IPS-18a (cell line): Measurements from ENCODE around the gene GRAMD2A.

ENCODE experiments used
- H3K27ac ChIP-seq: one replicate; pipeline ENCODE4 v1.5.1; 2013; ENCODE audit warnings: low read length
- H3K27me3 ChIP-seq: one replicate; pipeline ENCODE4 v1.6.1; 2013; ENCODE audit warnings: mild to moderate bottlenecking, low read length; ENCODE audit not compliant: control insufficient read depth, insufficient read depth
- H3K36me3 ChIP-seq: one replicate; pipeline ENCODE4 v1.6.1; 2013; ENCODE audit warnings: low read depth, low read length; ENCODE audit not compliant: control insufficient read depth
- H3K4me1 ChIP-seq: one replicate; pipeline ENCODE4 v1.6.1; 2013; ENCODE audit warnings: low read depth, low read length; ENCODE audit not compliant: control insufficient read depth
- H3K4me3 ChIP-seq: one replicate; pipeline ENCODE4 v1.5.1; 2013; ENCODE audit warnings: low read length
- H3K9ac ChIP-seq: one replicate; pipeline ENCODE4 v1.6.1; 2013; ENCODE audit warnings: mild to moderate bottlenecking, low read length, moderate library complexity
- H3K9me3 ChIP-seq: one replicate; pipeline ENCODE4 v1.6.1; 2013; ENCODE audit warnings: low read depth, low read length; ENCODE audit not compliant: control insufficient read depth

GRAMD2A gene

DNA sequence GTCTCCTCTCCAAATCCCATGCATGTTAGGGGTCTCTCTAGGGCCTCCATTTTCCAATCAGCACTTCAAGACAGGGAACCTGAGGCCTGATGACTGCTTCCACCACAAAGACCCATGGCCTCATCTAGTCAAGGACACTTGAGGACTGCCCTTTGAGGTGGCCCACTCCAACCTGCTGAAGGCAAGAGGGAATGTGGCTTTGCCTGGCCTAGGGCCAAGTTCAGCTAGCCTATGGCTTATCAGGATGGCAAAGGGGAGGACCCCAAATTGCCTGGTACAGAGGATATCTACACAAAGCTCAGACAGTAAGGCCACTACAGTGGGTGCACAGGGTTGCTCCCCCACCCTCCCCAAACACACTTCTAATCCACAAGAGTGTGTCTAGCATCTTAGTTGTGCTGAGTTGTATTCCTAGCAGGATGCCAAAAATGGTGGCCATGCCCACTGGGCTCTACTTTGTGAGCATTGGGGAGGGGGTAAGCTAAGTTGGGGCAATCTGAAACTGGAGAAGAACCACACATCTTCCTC is 10.0 kb upstream of the GRAMD2A start:
- Histone ChIP-seq H3K4me1 (no peaks in the 10 kb centered on the region), H3K27me3 (no peaks in the 10 kb centered on the region), H3K36me3 (peaks cover 95% of the 10 kb centered on the region), H3K9ac (no peak overlapping the region), H3K27ac (no peak overlapping the region), H3K9me3 (no peaks in the 10 kb centered on the region), H3K4me3 (no peak overlapping the region)

GRCh38 chr15:72206677-72207000 is 9.1 kb upstream of the GRAMD2A start:
- no peaks in the 10 kb centered on the region for H3K4me1 ChIP-seq
- H3K4me3 ChIP-seq, result no peak overlapping the region
- peaks cover 95% of the 10 kb centered on the region for H3K36me3 ChIP-seq
- no peaks in the 10 kb centered on the region for H3K9me3 ChIP-seq
- H3K9ac ChIP-seq, result no peak overlapping the region
- no peaks in the 10 kb centered on the region for H3K27me3 ChIP-seq
- H3K27ac ChIP-seq, result no peak overlapping the region

DNA sequence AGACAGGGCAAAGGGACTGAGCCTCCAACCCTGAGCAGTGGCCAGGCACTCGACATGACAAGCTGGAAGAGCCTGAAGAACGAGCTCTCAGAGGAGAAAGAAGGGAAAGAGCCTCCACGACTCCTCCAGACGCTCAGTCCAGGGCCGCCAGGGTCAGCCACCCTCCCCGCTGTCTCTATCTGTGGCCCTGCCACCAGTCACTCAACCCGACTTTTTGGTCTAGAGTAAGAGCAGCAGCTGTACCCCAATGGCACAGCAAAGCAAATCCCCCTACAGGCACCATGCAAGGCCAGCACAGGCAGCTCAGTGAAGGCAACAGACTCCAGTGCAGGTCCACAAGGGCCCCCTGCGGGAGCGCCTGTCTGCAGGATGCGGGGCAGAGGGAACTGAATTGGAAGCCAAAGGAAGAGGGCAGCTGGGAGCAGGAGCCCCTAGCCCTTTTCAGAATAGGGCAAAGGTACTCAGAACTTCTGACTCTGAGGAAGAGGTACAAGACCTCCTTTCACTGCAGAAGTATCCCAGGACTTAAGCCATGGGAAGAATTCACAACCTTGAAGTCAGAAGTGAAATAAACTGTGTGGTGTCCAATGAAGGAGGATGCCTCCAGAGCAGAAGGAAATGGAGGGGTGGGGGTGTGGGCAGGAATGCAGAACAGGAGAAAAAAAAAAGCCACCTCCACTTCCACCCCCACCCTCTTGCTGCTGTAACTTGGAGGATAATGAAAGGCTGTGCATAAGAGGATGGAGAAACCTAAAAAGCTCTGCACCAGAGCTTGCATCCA is 8.5 kb upstream of the GRAMD2A start:
- H3K27me3 ChIP-seq, result no peaks in the 10 kb centered on the region
- no peak overlapping the region for H3K4me3 ChIP-seq
- no peaks in the 10 kb centered on the region for H3K9me3 ChIP-seq
- no peak overlapping the region for H3K27ac ChIP-seq
- H3K9ac ChIP-seq, result no peak overlapping the region
- H3K4me1 ChIP-seq, result no peaks in the 10 kb centered on the region
- peaks cover 96% of the 10 kb centered on the region for H3K36me3 ChIP-seq

- Histone ChIP-seq H3K27me3 (no peaks in the 10 kb centered on the region), H3K27ac (no peak overlapping the region), H3K36me3 (peaks cover 98% of the 10 kb centered on the region), H3K4me3 (no peak overlapping the region), H3K9ac (no peak overlapping the region), H3K9me3 (no peaks in the 10 kb centered on the region), H3K4me1 (no peaks in the 10 kb centered on the region)
Observed at GRCh38 chr15:72205273-72205672, 7.7 kb upstream of the GRAMD2A start.

- Histone ChIP-seq H3K9ac (no peak overlapping the region), H3K36me3 (peaks cover 96% of the 10 kb centered on the region), H3K27me3 (peaks cover 3% of the 10 kb centered on the region), H3K4me1 (no peaks in the 10 kb centered on the region), H3K4me3 (no peak overlapping the region), H3K27ac (no peak overlapping the region), H3K9me3 (no peaks in the 10 kb centered on the region)
Observed at GRCh38 chr15:72203507-72203837, 5.9 kb upstream of the GRAMD2A start.

DNA sequence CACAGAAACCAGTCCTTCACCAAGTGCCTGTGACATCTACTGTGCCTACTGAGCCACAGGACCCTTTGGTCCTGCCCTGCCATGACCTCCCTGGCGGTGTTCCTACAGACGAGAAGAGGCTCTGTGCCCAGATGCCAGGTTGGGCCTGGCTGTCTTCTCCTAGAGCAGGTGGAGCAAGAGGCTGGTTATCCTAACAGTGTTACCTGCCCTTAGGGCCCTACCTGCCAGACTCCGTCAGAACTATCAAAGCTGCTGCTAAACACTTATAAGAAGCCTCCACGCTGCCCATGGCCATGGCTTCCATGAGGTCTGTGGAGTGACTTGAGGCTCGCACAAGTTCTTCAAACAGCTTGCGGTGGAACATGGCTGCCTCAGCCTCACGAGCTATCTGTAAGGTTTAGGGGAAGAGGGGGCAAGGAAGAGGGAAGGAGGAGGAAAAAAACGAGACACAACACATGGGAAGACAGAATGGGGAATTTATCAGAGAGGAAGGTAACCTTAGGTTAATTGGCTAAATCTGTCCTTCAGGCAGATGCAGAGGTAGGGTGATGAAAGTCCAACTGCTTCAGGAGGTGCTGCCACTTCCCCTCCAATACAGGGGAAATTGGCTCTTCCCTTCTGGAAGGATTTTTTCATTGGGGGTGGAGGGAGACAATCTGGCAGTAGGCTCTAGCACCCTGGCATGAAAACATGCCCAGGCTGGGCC is 5.4 kb upstream of the GRAMD2A start:
- H3K4me1 ChIP-seq, result no peaks in the 10 kb centered on the region
- no peak overlapping the region for H3K9ac ChIP-seq
- H3K27ac ChIP-seq, result no peak overlapping the region
- no peaks in the 10 kb centered on the region for H3K9me3 ChIP-seq
- H3K27me3 ChIP-seq, result peaks cover 8% of the 10 kb centered on the region
- no peak overlapping the region for H3K4me3 ChIP-seq
- peaks cover 90% of the 10 kb centered on the region for H3K36me3 ChIP-seq

- Histone ChIP-seq H3K27me3 (peaks cover 12% of the 10 kb centered on the region), H3K9ac (no peak overlapping the region), H3K9me3 (no peaks in the 10 kb centered on the region), H3K27ac (no peak overlapping the region), H3K4me1 (no peaks in the 10 kb centered on the region), H3K4me3 (no peak overlapping the region), H3K36me3 (peaks cover 84% of the 10 kb centered on the region)
Observed at GRCh38 chr15:72202302-72202701, 4.7 kb upstream of the GRAMD2A start.

DNA sequence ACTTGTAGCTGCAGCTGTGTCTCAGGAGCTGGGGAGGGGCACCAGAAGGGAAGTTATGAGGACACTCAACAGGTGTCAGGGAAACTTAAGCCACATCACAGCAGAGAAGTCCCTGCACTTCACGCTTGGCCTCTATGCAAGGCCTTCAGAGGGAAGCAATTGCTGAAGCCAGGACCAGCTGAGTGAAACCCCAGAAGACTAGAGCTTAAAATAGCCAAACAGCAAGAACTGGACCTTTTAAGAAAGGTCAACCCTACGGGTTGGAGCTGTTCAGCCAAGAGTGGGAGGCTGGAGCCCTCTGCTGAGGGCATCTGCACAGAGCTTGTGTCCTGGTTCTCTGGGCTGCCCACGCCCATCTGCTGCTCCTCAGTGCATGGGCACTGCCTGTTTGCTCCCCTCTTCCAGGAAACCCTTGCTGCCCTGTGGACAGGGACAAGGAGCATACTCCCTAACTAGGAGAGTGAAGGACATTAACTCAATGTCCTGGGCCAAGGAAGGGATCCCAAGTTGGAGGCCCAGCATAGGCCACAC is 3.9 kb upstream of the GRAMD2A start:
- Histone ChIP-seq H3K9me3 (no peaks in the 10 kb centered on the region), H3K27me3 (peaks cover 20% of the 10 kb centered on the region), H3K4me3 (no peak overlapping the region), H3K27ac (no peak overlapping the region), H3K4me1 (peaks cover 4% of the 10 kb centered on the region), H3K9ac (no peak overlapping the region), H3K36me3 (peaks cover 75% of the 10 kb centered on the region)

DNA sequence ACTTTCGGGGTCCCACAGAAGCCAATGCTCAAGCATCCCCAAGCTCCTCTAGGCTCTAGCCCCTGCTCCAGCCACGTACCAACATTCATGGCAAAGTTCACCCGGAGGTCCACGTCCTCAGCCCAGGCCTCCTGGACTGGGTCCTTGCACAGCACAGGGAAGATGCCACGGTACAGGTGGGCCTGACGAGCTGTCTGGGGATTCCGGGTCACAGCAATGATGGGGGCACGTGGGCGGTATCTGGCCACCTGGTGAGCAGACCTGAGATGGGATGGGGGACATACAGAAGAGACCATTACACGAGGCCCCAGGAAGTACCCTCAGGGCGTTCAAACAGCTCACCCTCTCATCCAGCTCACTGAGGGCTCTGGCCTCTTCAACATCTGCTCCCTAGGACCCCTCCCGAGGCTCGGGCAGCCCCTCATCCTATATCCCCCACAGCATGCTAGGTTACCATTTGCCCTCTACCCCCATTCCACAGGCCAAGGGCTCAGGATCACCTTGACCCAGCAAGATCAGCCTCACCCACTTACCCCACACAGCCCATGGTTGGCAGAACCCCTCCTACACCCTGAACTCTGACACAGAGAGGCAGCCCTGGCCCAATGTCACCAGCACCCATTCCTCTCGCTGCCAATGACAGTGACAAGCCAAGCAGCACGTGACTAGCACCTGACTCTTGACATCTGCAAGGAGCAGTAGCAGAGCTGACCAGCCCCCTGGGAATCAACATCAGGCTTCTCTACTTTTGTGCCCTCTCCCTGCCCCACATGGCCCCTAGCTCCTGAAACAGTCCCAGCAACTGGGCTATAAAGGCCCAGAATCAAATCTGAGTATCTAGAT is 3.0 kb upstream of the GRAMD2A start:
- H3K4me1 ChIP-seq, result peaks cover 4% of the 10 kb centered on the region
- no peaks in the 10 kb centered on the region for H3K9me3 ChIP-seq
- H3K4me3 ChIP-seq, result no peak overlapping the region
- H3K36me3 ChIP-seq, result peaks cover 67% of the 10 kb centered on the region
- H3K27ac ChIP-seq, result no peak overlapping the region
- H3K9ac ChIP-seq, result no peak overlapping the region
- peaks cover 27% of the 10 kb centered on the region for H3K27me3 ChIP-seq

DNA sequence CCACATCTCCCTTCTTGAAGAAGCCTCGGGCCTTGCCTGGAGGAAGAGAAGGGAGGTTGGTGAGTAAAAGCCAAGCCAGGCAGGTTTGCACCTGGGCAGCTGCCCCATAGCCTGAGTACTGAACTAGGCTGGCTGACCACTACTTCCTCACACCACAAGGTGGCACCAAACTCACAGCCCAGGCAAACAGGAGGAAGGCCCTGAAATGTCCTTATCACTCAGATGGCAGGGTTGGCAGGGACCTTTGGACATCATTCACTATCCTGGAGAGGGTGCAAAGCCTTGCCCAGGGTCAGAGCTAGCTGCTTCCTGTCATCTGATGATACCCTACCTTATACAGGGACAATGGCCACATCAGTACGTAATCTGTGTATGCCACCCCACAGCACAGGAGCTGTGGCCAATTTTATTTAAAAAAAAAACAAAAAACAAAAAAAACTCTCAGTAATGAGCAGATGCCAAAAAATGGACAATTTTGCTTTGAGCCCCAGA is 2.2 kb upstream of the GRAMD2A start:
- Histone ChIP-seq H3K36me3 (peaks cover 58% of the 10 kb centered on the region), H3K4me3 (no peak overlapping the region), H3K9ac (no peak overlapping the region), H3K27me3 (peaks cover 31% of the 10 kb centered on the region), H3K27ac (no peak overlapping the region), H3K4me1 (peaks cover 4% of the 10 kb centered on the region), H3K9me3 (no peaks in the 10 kb centered on the region)

- Histone ChIP-seq H3K4me1 (peaks cover 4% of the 10 kb centered on the region), H3K4me3 (no peak overlapping the region), H3K27me3 (peaks cover 31% of the 10 kb centered on the region), H3K27ac (no peak overlapping the region), H3K36me3 (peaks cover 52% of the 10 kb centered on the region), H3K9ac (no peak overlapping the region), H3K9me3 (no peaks in the 10 kb centered on the region)
Observed at GRCh38 chr15:72199205-72199515, 1.6 kb upstream of the GRAMD2A start.
